ENCODE data around the gene ADNP. TPM values are rescaled to one million over a fixed set of nuclear protein-coding genes. Genes with fewer than 3 reads are reported as not detected.

Gene ADNP
- total and polyA plus RNA-seq, 2 experiments from 2014 or later = 23.2 to 50.8 TPM

DNA sequence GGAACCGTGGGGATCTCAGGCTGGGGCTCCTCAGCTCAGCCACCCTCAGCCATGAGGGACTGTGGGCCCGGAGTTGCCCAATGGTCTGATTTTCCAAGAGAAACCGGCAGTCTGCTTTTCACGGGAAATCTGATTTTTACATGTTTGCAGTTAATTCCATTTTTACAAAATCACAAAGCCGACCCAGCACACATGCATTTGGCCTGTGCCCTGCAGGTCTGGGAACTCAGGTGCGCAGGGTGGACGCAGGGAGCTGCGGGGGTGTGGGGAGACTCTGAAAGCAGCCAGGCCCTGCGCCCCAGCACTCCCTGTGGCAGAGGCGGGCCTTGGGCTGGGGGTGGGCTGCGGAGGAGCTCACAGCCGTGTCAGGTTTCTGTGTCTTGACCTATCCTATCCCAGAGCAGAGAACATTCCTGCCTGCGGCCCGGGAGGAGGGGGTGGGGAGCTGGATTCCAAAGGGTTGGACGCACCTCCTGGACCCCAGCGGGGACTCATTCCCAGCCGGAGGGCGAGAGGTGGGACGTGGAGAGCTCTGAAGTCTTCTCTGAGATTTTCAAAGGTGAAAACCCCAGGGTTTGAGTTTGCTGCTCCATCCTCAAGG is 60.6 kb downstream of the ADNP start:
- no peaks in the 10 kb centered on the region for H3K27me3 ChIP-seq
- peaks cover 29% of the 10 kb centered on the region for H3K4me1 ChIP-seq (ENCODE audit: low read depth)
- H3K9me3 ChIP-seq (ENCODE audit: low read depth) = no peaks in the 10 kb centered on the region
- TF ChIP-seq, protein P1, sequence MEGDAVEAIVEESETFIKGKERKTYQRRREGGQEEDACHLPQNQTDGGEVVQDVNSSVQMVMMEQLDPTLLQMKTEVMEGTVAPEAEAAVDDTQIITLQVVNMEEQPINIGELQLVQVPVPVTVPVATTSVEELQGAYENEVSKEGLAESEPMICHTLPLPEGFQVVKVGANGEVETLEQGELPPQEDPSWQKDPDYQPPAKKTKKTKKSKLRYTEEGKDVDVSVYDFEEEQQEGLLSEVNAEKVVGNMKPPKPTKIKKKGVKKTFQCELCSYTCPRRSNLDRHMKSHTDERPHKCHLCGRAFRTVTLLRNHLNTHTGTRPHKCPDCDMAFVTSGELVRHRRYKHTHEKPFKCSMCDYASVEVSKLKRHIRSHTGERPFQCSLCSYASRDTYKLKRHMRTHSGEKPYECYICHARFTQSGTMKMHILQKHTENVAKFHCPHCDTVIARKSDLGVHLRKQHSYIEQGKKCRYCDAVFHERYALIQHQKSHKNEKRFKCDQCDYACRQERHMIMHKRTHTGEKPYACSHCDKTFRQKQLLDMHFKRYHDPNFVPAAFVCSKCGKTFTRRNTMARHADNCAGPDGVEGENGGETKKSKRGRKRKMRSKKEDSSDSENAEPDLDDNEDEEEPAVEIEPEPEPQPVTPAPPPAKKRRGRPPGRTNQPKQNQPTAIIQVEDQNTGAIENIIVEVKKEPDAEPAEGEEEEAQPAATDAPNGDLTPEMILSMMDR (IDR thresholded peaks at IDR 0.05; ENCODE audit: low read depth, low read length) = no peak
- no peaks in the 10 kb centered on the region for H3K36me3 ChIP-seq
- peak overlapping the region; percentile 30 for H3K4me3 ChIP-seq
- peak; percentile 61 to 95 for DNase-seq (ENCODE audit: low read depth in 1 of 2, low spot score in 1 of 2)
- peak overlapping the region; percentile 99 for H3K27ac ChIP-seq

DNA sequence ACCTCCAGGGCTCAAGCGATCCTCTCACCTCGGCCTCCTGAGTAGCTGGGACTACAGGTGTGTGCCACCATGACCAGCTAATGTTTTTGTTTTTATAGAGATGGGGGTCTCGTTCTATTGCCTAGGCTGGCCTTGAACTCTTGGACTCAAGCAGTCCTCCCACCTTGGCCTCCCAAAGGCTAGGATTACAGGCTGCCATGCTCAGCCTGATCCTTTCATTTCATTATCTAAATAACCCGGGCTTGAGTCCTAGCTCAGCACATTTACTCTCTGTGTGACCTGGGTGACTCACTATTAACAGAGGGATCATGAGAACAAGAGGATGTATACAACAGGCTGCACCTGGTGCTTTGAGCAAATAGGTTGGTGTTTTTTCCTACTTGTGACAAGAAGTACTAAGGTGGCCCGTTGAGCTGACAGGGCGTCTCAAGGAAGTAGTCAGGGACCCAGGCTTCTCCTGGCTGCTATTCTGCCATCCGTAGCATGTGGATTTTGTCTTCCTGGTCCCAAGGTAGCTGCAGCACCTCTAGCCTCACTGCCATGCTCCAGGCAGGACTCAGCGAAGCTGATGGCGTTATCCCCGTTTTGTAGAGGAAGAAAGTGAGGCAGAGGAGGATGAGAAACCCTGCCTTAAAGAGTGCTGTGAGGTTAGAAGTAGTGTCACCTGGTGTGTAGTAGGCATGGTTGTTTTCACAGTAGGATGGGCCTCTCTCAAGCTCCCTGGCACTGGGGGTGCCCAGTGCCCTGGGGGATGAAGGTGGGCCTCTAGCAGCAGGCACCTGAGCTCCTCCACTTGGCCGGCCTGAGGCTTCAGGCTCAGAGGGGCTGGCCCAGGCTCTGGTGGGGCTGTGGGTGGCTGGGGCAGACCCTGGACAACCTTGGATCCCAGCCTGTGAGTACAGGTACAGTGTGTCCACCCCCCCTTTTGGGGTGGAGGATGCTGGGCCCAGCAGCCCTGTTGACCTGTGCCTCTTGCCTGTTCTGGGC is 62.4 kb downstream of the ADNP start:
- H3K27ac ChIP-seq = no peak overlapping the region
- H3K36me3 ChIP-seq = no peaks in the 10 kb centered on the region
- TF ChIP-seq, protein P1 (IDR thresholded peaks at IDR 0.05; ENCODE audit: low read depth, low read length) = no peak
- H3K4me1 ChIP-seq (ENCODE audit: low read depth) = peaks cover 18% of the 10 kb centered on the region
- H3K27me3 ChIP-seq = no peaks in the 10 kb centered on the region
- no peak overlapping the region for H3K4me3 ChIP-seq
- DNase-seq (ENCODE audit: low read depth in 1 of 2, low spot score in 1 of 2) = no peak
- H3K9me3 ChIP-seq (ENCODE audit: low read depth) = no peaks in the 10 kb centered on the region

DNA sequence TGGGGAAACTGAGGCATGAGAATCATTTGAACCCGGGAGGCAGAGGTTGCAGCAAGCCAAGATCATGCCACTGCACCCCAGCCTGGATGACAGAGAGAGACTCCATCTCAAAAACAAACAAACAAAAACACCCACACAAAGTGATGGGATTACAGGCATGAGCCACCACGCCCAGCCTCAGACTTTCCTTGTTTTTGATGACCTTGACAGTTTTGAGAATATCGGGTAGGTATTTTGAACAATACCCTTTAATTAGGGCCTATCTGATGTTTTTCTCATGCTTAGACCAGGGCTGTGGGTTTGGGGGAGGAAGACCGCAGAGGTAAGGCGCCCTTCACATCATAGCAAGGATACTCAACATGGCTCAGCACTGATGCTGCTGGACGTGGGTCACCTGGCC is 63.4 kb downstream of the ADNP start:
- Histone ChIP-seq H3K27ac (no peak overlapping the region), H3K27me3 (no peaks in the 10 kb centered on the region), H3K36me3 (no peaks in the 10 kb centered on the region), H3K4me3 (no peak overlapping the region), H3K4me1 (ENCODE audit: low read depth) (peaks cover 18% of the 10 kb centered on the region), H3K9me3 (ENCODE audit: low read depth) (no peaks in the 10 kb centered on the region)
- TF ChIP-seq, protein P1 (IDR thresholded peaks at IDR 0.05; ENCODE audit: low read depth, low read length) = no peak
- no peak for DNase-seq (ENCODE audit: low read depth in 1 of 2, low spot score in 1 of 2)

DNA sequence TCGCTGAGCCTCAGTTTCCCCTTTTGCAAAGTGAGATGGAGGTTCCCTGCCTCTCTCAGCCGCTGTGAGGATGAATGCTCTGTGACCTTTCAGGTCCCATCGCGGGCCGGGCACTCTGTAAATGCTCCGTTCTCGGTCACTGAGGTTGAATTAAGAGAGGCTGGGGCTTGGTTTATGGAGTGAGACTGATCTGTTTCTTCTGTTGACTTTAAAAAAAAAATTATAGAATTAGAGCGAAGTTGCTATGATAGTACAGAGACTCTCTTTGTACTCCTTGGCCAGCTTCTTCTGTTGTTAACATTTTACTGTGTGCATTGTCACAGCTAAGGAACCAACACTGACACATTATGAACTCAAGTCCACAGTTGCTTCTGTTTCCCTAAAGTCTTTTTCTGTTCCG is 64.4 kb downstream of the ADNP start:
- TF ChIP-seq, protein P1 (IDR thresholded peaks at IDR 0.05; ENCODE audit: low read depth, low read length) = no peak
- no peaks in the 10 kb centered on the region for H3K9me3 ChIP-seq (ENCODE audit: low read depth)
- no peak overlapping the region for H3K4me3 ChIP-seq
- H3K4me1 ChIP-seq (ENCODE audit: low read depth) = peaks cover 17% of the 10 kb centered on the region
- H3K27ac ChIP-seq = no peak overlapping the region
- DNase-seq (ENCODE audit: low read depth in 1 of 2, low spot score in 1 of 2) = no peak
- no peaks in the 10 kb centered on the region for H3K27me3 ChIP-seq
- no peaks in the 10 kb centered on the region for H3K36me3 ChIP-seq

DNA sequence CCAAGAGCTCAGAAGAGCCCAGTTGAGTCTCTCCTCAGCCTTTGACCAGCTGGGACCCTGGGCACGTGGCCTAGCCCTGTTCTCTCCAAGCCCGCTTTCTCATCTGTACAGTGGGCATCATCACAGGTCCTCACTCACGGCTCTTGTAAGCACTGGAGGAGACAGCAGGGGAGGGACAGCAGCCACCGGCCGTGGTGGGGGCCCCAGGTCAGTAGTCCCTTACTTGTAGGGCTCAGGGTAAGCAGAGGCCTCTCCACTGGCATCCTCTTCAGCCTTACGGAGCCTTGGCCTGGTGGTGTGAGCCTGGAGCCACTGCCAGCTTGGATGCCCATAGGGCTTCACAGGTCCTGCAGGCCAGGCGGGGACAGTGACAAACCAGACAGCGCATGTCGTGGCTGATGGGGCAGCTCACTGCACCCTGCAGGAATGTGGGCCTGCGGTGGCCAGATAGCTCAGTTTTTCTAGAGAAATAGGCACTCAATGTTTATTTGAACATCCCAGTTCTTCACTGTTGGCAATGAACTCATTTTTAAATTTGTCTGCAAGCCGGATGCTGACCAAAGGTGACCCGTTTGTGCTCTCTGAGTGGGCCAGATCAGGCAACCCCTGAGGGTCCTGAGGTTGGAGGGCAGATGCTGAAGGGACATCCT is 65.1 kb downstream of the ADNP start:
- Histone ChIP-seq H3K9me3 (ENCODE audit: low read depth) (no peaks in the 10 kb centered on the region), H3K36me3 (no peaks in the 10 kb centered on the region), H3K27me3 (no peaks in the 10 kb centered on the region), H3K27ac (no peak overlapping the region), H3K4me1 (ENCODE audit: low read depth) (peaks cover 10% of the 10 kb centered on the region), H3K4me3 (no peak overlapping the region)
- no peak for DNase-seq (ENCODE audit: low read depth in 1 of 2, low spot score in 1 of 2)
- TF ChIP-seq, protein P1 (IDR thresholded peaks at IDR 0.05; ENCODE audit: low read depth, low read length) = no peak

Data from cardiac muscle cell (in vitro differentiated cells and primary cell).